Mucosa of stomach (tissue), 1 donor: ENCODE data around the gene MRPL17.
A peak's percentile ranks its signal among the peaks of the same experiment; 100 is the strongest.
"Not testable (repeated sequence)": the region's sequence is repeated elsewhere in the genome, so short reads cannot be mapped to it uniquely, and the experiment has no call there.

Experiments
- H3K27me3 ChIP-seq: one replicate; pipeline ENCODE4 v1.7.0; 2013; ENCODE audit warnings: mild to moderate bottlenecking, low read length; ENCODE audit not compliant: control insufficient read depth, insufficient read depth
- H3K36me3 ChIP-seq: one replicate; pipeline ENCODE4 v1.7.0; 2013; ENCODE audit warnings: low read length; ENCODE audit not compliant: control insufficient read depth, insufficient read depth
- H3K4me1 ChIP-seq: one replicate; pipeline ENCODE4 v1.7.0; 2013; ENCODE audit warnings: mild to moderate bottlenecking, low read length; ENCODE audit not compliant: control insufficient read depth, insufficient read depth
- H3K4me3 ChIP-seq: one replicate; pipeline ENCODE4 v1.7.0; 2013; ENCODE audit warnings: low read length
- H3K9ac ChIP-seq: one replicate; pipeline ENCODE4 v1.7.0; 2013; ENCODE audit warnings: mild to moderate bottlenecking, low read length, moderate library complexity
- H3K9me3 ChIP-seq: one replicate; pipeline ENCODE4 v1.7.0; 2013; ENCODE audit warnings: mild to moderate bottlenecking, low read length, moderate library complexity; ENCODE audit not compliant: control insufficient read depth
- donor health status: Pancreatic carcinoma.

MRPL17 gene

GRCh38 chr11:6682936-6683861 is at the start of gene MRPL17:
Gene MRPL17 (minus strand): TSS chr11:6683340. CDS start chr11:6683296, 44 bp downstream.
- Histone ChIP-seq H3K4me3 (peak within 1 kb of the TSS; percentile 97), H3K36me3 (no peaks in the 10 kb centered on the region), H3K9ac (peak within 1 kb of the TSS; percentile 82), H3K4me1 (peaks cover 8% of the 10 kb centered on the region), H3K9me3 (no peaks in the 10 kb centered on the region), H3K27me3 (no peaks in the 10 kb centered on the region)

GRCh38 chr11:6727971-6728760 is 45.0 kb upstream of the MRPL17 start:
- Histone ChIP-seq H3K4me3 (no peak overlapping the region), H3K36me3 (no peaks in the 10 kb centered on the region)

GRCh38 chr11:6725386-6725896 is 42.3 kb upstream of the MRPL17 start:
- H3K27me3 ChIP-seq = no peaks in the 10 kb centered on the region
- H3K36me3 ChIP-seq = no peaks in the 10 kb centered on the region
- H3K4me3 ChIP-seq = no peak overlapping the region
- H3K9me3 ChIP-seq = no peaks in the 10 kb centered on the region
- no peaks in the 10 kb centered on the region for H3K4me1 ChIP-seq
- H3K9ac ChIP-seq = no peak overlapping the region

More at GRCh38 chr11:6727971-6728760, 45.0 kb upstream of the MRPL17 start:
- Histone ChIP-seq H3K9me3 (no peaks in the 10 kb centered on the region), H3K4me1 (no peaks in the 10 kb centered on the region), H3K9ac (no peak overlapping the region), H3K27me3 (no peaks in the 10 kb centered on the region)

GRCh38 chr11:6724013-6724412 is 40.9 kb upstream of the MRPL17 start:
- Histone ChIP-seq H3K9me3 (no peaks in the 10 kb centered on the region), H3K27me3 (no peaks in the 10 kb centered on the region), H3K9ac (no peak overlapping the region)

GRCh38 chr11:6721343-6721742 is 38.2 kb upstream of the MRPL17 start:
- no peaks in the 10 kb centered on the region for H3K27me3 ChIP-seq
- H3K9me3 ChIP-seq = no peaks in the 10 kb centered on the region
- H3K4me1 ChIP-seq = no peaks in the 10 kb centered on the region
- H3K4me3 ChIP-seq = no peak overlapping the region
- no peak overlapping the region for H3K9ac ChIP-seq
- no peaks in the 10 kb centered on the region for H3K36me3 ChIP-seq

More at GRCh38 chr11:6724013-6724412, 40.9 kb upstream of the MRPL17 start:
- Histone ChIP-seq H3K4me1 (no peaks in the 10 kb centered on the region), H3K4me3 (no peak overlapping the region), H3K36me3 (no peaks in the 10 kb centered on the region)

- H3K9ac ChIP-seq = no peak overlapping the region
- no peaks in the 10 kb centered on the region for H3K9me3 ChIP-seq
- no peaks in the 10 kb centered on the region for H3K4me1 ChIP-seq
- no peaks in the 10 kb centered on the region for H3K27me3 ChIP-seq
- H3K36me3 ChIP-seq = no peaks in the 10 kb centered on the region
- H3K4me3 ChIP-seq = no peak overlapping the region
Observed at GRCh38 chr11:6719576-6719975, 36.4 kb upstream of the MRPL17 start.

- Histone ChIP-seq H3K9ac (no peak overlapping the region), H3K27me3 (no peaks in the 10 kb centered on the region), H3K36me3 (no peaks in the 10 kb centered on the region), H3K4me3 (no peak overlapping the region), H3K4me1 (no peaks in the 10 kb centered on the region), H3K9me3 (no peaks in the 10 kb centered on the region)
Observed at GRCh38 chr11:6717426-6717825, 34.3 kb upstream of the MRPL17 start.

GRCh38 chr11:6711552-6711951 is 28.4 kb upstream of the MRPL17 start:
- not testable (repeated sequence) for H3K27me3 ChIP-seq, H3K9me3 ChIP-seq, H3K4me1 ChIP-seq, H3K36me3 ChIP-seq, H3K4me3 ChIP-seq, H3K9ac ChIP-seq

GRCh38 chr11:6708876-6709275 is 25.7 kb upstream of the MRPL17 start:
- Histone ChIP-seq H3K9ac (no peak overlapping the region), H3K36me3 (no peaks in the 10 kb centered on the region), H3K27me3 (no peaks in the 10 kb centered on the region), H3K4me1 (no peaks in the 10 kb centered on the region), H3K4me3 (no peak overlapping the region), H3K9me3 (no peaks in the 10 kb centered on the region)

- Histone ChIP-seq H3K36me3 (no peaks in the 10 kb centered on the region), H3K27me3 (no peaks in the 10 kb centered on the region), H3K4me1 (peaks cover 3% of the 10 kb centered on the region), H3K9me3 (no peaks in the 10 kb centered on the region), H3K9ac (no peak overlapping the region), H3K4me3 (no peak overlapping the region)
Observed at GRCh38 chr11:6705905-6706535, 22.9 kb upstream of the MRPL17 start.

GRCh38 chr11:6703247-6704063 is 20.3 kb upstream of the MRPL17 start:
- no peak overlapping the region for H3K4me3 ChIP-seq
- no peaks in the 10 kb centered on the region for H3K9me3 ChIP-seq
- no peak overlapping the region for H3K9ac ChIP-seq
- H3K36me3 ChIP-seq = no peaks in the 10 kb centered on the region
- peaks cover 3% of the 10 kb centered on the region for H3K4me1 ChIP-seq
- H3K27me3 ChIP-seq = no peaks in the 10 kb centered on the region
